Liver (tissue), 3 donors: ENCODE measurements around the gene TPPP3.

ENCODE experiments used
- EGR1 ChIP-seq, 2 donors: IDR thresholded peaks; 2 replicates each; pipeline ENCODE4 v1.6.1; 2016 to 2018; ENCODE audit warnings: antibody characterized with exemption in 2 of 2, low read depth in 2 of 2
- FOXA1 ChIP-seq: IDR thresholded peaks from 2 replicates; pipeline ENCODE4 v1.6.1; 2016; ENCODE audit warnings: antibody characterized with exemption
- GABPA ChIP-seq, 2 donors: IDR thresholded peaks in 1 of 2; conservative IDR thresholded peaks in 1 of 2; 2 replicates each; pipeline ENCODE4 v1.6.1; 2016; ENCODE audit warnings: antibody characterized with exemption in 2 of 2, mild to moderate bottlenecking in 1 of 2, moderate library complexity in 1 of 2
- JUND ChIP-seq, 2 donors: IDR thresholded peaks; 2 replicates each; pipeline ENCODE4 v1.6.1; 2016; ENCODE audit warnings: antibody characterized with exemption in 2 of 2
- NR2F2 ChIP-seq: IDR thresholded peaks from 2 replicates; pipeline ENCODE4 v1.6.1; 2016; ENCODE audit warnings: antibody characterized with exemption
- RAD21 ChIP-seq, 2 donors: IDR thresholded peaks; 2 replicates each; pipeline ENCODE4 v1.6.1; 2016; ENCODE audit warnings: antibody characterized with exemption in 2 of 2, mild to moderate bottlenecking in 2 of 2
- RXRA ChIP-seq, 2 donors: IDR thresholded peaks; 2 replicates each; pipeline ENCODE4 v1.6.1; 2017 to 2018; ENCODE audit warnings: antibody characterized with exemption in 2 of 2, mild to moderate bottlenecking in 1 of 2
- SP1 ChIP-seq: IDR thresholded peaks from 2 replicates; pipeline ENCODE4 v1.6.1; 2018; ENCODE audit warnings: antibody characterized with exemption, mild to moderate bottlenecking
- TAF1 ChIP-seq: conservative IDR thresholded peaks from 2 replicates; pipeline ENCODE4 v1.6.1; 2016; ENCODE audit warnings: antibody characterized with exemption, mild to moderate bottlenecking
- YY1 ChIP-seq: IDR thresholded peaks from 2 replicates; pipeline ENCODE4 v1.6.1; 2016; ENCODE audit warnings: antibody characterized with exemption, mild to moderate bottlenecking
- TF ChIP-seq, protein P1 (sequence below): fragments of 150-350 bp; IDR thresholded peaks from 2 replicates; pipeline ENCODE4 v1.5.1; 2017; ENCODE audit warnings: improper control_type of control experiment, low read depth, low read length; ENCODE audit not compliant: missing input control
- TF ChIP-seq, protein P2 (sequence below): IDR thresholded peaks from 2 replicates; pipeline ENCODE4 v1.6.1; 2016; ENCODE audit warnings: antibody characterized with exemption, mild to moderate bottlenecking
- TF ChIP-seq, protein P3 (sequence below): IDR thresholded peaks from 2 replicates; pipeline ENCODE4 v1.6.1; 2016; ENCODE audit warnings: antibody characterized with exemption
- TF ChIP-seq, protein P4 (sequence below): IDR thresholded peaks from 2 replicates; pipeline ENCODE4 v1.6.1; 2016; ENCODE audit warnings: antibody characterized with exemption
- donor health status: healthy.
- donor health status: healthy.

DNA sequence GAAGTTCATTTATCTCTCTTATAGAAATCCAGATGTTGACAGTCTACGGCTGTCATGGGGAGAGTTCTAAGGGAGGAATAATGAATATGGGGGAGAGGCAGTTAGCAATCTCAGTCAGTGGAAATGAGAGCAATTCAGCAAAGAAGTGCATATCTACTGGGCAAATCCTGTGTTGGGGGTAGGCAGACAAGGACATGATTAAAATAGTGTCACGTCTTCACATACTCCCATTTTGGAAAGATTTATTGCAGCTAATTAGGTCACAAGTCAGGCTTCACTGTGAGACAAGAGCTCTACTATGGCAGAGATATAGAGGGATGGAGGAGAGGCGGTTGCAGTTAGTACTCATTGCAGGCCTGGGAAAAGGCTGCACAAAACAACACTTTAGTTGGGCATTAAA, 36.9 kb downstream of the TPPP3 start:
- TF ChIP-seq, protein P1, sequence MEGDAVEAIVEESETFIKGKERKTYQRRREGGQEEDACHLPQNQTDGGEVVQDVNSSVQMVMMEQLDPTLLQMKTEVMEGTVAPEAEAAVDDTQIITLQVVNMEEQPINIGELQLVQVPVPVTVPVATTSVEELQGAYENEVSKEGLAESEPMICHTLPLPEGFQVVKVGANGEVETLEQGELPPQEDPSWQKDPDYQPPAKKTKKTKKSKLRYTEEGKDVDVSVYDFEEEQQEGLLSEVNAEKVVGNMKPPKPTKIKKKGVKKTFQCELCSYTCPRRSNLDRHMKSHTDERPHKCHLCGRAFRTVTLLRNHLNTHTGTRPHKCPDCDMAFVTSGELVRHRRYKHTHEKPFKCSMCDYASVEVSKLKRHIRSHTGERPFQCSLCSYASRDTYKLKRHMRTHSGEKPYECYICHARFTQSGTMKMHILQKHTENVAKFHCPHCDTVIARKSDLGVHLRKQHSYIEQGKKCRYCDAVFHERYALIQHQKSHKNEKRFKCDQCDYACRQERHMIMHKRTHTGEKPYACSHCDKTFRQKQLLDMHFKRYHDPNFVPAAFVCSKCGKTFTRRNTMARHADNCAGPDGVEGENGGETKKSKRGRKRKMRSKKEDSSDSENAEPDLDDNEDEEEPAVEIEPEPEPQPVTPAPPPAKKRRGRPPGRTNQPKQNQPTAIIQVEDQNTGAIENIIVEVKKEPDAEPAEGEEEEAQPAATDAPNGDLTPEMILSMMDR, result no peak
- no peak for TF ChIP-seq SP1
- TF ChIP-seq, protein P2, sequence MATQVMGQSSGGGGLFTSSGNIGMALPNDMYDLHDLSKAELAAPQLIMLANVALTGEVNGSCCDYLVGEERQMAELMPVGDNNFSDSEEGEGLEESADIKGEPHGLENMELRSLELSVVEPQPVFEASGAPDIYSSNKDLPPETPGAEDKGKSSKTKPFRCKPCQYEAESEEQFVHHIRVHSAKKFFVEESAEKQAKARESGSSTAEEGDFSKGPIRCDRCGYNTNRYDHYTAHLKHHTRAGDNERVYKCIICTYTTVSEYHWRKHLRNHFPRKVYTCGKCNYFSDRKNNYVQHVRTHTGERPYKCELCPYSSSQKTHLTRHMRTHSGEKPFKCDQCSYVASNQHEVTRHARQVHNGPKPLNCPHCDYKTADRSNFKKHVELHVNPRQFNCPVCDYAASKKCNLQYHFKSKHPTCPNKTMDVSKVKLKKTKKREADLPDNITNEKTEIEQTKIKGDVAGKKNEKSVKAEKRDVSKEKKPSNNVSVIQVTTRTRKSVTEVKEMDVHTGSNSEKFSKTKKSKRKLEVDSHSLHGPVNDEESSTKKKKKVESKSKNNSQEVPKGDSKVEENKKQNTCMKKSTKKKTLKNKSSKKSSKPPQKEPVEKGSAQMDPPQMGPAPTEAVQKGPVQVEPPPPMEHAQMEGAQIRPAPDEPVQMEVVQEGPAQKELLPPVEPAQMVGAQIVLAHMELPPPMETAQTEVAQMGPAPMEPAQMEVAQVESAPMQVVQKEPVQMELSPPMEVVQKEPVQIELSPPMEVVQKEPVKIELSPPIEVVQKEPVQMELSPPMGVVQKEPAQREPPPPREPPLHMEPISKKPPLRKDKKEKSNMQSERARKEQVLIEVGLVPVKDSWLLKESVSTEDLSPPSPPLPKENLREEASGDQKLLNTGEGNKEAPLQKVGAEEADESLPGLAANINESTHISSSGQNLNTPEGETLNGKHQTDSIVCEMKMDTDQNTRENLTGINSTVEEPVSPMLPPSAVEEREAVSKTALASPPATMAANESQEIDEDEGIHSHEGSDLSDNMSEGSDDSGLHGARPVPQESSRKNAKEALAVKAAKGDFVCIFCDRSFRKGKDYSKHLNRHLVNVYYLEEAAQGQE, result no peak
- no peak for TF ChIP-seq RAD21 (IDR thresholded peaks at IDR 0.05)
- TF ChIP-seq FOXA1, result no peak
- no peak for TF ChIP-seq JUND (IDR thresholded peaks at IDR 0.05)
- TF ChIP-seq YY1, result no peak
- no peak for TF ChIP-seq TAF1
- TF ChIP-seq EGR1 (IDR thresholded peaks at IDR 0.05; ENCODE audit: low read depth in 2 of 2), result no peak
- TF ChIP-seq, protein P3, sequence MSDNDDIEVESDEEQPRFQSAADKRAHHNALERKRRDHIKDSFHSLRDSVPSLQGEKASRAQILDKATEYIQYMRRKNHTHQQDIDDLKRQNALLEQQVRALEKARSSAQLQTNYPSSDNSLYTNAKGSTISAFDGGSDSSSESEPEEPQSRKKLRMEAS, result no peak
- TF ChIP-seq NR2F2, result no peak
- no peak for TF ChIP-seq RXRA (IDR thresholded peaks at IDR 0.05)
- TF ChIP-seq, protein P4, sequence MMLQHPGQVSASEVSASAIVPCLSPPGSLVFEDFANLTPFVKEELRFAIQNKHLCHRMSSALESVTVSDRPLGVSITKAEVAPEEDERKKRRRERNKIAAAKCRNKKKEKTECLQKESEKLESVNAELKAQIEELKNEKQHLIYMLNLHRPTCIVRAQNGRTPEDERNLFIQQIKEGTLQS, result no peak
- TF ChIP-seq GABPA (IDR thresholded peaks at IDR 0.05 in 1 of 2, conservative IDR thresholded peaks at IDR 0.05 in 1 of 2), result no peak
